NCI-H2107 (cell line): ENCODE measurements around the gene CYFIP1.

ENCODE experiments used
- DNase-seq: peaks from one replicate; lab custom pipeline; 2025; lab: John Stamatoyannopoulos, UW

Gene CYFIP1

DNA sequence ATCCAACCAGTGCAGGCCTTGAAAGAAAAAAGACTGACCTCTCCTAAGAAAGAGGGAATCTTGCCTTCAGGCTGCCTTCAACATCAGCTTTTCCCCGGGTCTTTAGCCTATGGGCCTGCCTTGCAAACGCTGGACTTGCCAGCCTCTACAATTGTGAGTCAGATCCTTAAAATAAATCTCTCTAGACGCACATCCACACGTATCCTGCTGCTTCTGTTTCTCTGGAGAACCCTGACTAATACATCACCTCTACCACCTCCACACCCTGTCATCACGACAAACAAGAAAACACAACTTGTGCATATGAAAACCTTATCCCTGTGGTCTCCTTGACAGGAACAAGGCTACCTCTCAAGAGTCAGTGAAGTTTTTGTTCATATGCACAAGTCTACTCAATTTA, 11.8 kb downstream of the CYFIP1 start:
- DNase-seq = no peak

DNA sequence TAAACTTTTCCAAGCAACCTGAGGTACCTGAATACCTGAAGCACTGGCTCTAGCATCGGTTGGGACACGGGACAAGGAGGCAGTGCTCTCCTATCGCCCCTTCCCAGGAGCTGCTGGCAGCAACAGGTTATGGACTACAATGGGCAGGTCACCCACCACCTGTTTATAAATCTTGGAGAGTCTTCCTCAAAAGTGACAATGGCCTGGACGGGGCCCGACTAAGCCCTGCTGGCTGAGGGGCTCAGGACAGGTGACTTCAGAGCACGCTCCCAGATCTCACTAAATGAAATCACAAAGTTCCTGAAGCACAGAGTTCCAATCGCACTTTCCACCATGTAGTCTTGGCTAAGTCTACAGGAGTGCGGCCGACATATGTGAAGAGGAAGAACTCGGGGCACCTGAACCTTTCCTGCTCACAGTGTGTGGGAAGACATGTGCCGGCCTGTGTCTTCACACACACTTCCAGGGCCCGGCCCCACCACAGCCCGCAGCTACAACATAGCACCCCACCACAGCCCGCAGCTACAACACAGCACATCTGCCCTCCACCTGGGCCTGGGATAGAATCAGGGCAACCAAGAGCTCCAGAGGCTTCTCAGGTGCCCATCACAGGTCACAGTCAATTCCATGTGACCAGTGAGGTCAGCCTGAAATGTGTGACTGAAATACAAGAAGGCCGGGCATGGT, 12.9 kb downstream of the CYFIP1 start:
- DNase-seq = no peak

DNA sequence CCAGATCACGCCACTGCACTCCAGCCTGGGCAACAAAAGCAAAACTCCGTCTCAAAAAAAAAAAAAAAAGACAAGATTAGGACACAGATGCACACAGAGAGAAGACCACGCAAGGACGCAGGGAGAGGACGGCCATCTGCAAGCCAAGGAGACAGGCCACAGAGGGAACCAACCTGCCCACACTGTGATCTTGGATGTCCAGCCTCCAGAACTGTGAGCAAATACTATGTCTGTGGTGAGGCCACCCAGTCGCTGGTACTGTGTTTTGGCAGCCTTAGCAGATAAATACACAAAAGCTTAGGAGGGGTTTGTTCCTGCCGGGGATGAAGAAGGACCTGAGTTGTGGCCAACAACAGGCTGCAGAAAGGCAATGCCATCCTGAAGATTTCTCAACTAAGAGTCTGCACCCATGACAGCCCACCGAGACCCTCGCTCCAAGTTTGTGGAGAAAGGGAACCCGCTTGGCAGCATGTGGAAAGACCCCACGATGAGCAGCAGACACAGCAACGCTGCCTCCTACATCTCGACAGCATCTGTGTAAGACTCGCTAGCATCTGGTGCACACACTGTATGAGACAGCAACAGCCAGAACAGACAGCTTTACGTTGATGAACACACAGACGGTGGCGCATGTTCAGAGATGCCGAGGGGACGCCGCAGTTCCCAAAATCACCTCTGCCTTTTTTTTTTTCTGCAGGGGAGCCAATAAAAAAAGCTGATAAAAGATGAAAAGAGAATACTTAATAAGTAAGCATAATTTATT, 13.7 kb downstream of the CYFIP1 start:
- no peak for DNase-seq

DNA sequence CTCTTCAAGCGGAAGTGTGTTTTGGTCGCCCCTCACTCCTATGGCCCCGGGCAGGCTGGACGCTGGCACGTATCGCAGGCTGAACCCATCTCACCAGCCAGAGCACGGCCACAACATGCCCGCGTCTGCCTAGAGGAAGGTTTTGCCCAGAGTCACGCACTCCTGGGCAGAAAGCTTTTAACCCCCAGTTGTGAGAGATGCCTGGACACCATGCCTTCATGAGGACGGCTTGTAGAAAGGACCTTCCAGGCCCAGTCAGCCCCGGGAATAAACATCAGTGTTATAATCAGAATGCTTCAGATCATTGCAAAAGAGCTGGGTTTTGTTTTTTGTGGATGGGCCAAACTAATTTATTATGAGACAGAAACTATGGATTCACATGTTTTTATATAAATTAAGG, 16.5 kb downstream of the CYFIP1 start:
- no peak for DNase-seq

DNA sequence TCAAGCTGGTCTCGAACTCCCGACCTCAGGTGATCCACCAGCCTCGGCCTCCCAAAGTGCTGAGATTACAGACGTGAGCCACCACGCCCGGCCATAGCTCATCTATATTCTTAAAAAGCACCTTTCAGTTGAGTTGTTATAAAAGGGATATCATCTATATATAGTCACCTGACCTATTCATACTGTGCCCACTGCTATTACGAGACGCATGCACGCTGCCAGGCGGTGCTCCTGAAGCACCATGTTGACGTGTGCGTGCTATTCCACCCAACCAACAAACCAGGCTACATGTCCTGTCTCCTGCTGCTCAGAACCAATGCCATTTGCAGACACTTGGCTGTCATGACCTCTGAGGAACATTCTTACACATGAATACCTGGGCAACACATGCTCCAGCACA, 17.6 kb downstream of the CYFIP1 start:
- DNase-seq = no peak

DNA sequence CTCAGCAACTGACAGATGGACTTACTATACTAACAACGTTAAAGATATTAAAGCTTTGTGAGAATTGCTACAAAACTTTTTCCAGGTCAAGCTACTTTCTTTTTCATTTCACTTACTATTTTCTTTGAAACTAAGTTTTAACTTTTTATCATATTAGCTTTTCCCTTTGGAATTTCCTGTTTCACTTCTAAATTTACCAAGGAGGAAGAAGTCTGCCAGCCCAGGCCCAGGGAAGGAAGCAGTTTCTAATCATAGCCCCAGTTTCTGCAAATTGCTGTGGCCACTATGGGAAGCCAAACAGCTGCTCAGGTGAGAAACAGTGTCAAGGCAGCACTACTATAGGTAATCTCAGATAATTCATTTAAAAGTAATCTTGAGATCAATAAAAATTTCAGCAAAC, 18.4 kb downstream of the CYFIP1 start:
- no peak for DNase-seq

DNA sequence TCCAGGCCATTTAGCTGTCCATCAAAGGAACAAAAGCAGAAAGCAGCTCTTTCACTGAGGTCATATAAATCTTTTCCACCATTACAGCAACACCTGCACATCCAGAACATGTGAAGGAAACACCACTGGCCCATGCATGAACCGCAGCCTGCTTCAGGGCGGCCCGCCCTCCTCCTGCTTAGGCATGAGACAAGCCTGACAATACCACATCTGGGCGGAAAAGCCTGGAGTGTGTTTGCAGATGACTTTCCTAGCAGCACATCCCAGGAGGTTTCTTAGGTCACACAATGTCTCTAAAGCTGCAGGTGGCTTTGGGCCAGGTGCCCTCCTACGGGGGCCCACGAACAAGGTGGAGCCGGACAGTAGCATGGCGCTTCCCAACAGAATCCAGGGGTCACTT, 19.6 kb downstream of the CYFIP1 start:
- DNase-seq = no peak

DNA sequence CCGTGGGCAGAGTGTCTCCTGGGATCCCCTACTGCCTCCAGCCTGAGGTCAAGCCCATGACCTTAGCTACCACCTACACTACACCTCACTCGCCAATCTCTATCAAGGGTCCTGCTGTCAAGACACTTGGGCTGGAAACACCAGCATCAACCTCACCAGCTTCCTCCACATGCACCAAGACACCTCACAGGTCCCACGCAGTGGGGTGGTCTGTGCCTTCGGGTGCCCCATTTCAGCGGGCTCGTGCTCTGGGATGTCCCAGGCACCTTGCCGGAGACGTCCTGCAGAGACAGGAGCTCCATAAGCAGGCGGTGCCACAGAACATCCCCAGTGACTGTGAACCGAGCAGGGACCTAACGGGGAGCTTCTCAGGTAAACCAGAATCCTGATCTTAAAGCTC, 20.0 kb downstream of the CYFIP1 start:
- DNase-seq = no peak

DNA sequence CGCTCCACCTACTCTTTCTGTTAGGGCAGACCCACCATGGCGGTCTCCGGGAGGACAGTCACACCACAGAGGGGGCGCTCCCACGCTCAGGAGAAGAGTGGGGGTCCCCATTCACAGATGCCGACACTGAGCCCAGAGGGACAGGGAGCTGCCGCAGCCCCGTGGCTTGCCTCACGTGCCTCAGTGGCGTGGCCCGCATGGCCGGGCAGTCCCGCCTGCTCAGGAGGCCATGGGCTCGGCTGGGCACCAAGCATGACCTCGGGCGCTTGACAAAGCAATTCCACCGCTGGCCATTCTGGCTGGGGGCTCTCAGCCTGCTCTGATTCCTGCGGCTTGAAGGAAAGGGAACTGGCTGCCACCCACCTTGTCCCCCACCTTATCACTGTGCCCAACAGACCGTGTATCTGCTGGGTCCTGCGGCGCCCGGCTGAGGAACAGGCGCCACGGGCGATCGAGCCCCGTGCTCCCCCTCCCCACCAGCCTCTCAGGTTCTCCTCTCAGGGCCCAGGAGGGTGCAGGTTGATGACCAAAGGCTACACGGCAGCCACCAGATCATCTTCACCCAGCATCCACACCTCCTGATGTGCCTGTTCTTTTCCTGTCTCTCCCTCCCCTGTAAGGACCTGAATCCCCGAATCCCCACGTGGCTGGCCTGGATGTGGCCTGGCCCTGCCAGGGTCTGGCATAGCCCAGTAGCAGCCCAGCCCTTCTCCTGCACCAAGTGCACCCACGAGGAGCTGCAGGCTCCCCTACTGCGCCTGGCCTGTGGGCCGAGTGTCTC, 20.7 kb downstream of the CYFIP1 start:
- no peak for DNase-seq

DNA sequence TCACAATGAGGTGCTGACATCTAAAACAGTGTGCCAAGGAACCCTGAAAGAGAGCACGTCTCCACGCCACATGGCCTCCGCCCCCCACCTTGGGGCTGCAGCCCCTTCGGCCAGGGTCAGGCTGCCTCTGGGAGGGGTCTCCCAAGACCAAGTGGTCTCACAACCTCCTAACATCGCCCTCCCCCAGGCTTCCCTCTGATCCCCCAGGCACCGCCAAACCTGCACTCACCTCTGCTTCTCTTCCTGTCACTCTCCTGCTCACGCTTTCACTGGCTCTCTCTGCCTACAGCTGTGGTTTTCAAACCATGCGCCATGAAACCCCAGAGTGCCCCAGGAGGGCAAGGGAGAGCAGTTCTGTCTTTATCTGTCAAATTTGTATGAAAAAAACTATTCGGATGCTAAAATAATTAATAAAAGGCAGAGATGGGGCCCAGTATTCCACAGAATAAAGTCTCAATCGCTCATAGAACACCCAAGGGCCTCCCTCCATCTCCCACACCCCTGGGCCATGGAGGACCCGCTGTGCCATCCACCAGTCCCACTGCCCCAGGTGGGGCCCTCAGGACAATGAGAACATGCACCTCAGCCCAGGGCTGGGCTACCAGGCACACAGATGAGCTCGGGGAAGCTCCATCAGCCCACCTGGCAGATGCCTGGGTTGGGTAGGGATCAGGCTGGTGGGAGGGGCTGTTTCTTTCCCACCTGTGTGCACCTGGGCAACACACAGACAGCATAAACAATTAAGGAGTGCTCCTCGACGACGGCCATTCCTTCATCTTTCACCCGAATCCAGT, 21.5 kb downstream of the CYFIP1 start:
- no peak for DNase-seq

DNA sequence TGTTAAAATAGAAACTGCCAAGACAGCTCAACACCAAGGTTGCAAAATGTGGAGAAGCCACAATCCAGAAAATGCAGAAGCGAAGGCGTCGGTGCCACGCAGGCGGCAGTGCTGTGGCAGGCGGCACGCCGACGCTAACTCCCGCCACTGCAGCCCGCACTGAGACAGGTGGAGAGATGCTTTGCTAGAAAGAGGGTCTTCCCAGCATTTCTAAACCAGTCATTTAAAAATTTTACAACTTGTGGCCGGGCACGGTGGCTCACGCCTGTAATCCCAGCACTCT, 23.2 kb downstream of the CYFIP1 start:
- no peak for DNase-seq

DNA sequence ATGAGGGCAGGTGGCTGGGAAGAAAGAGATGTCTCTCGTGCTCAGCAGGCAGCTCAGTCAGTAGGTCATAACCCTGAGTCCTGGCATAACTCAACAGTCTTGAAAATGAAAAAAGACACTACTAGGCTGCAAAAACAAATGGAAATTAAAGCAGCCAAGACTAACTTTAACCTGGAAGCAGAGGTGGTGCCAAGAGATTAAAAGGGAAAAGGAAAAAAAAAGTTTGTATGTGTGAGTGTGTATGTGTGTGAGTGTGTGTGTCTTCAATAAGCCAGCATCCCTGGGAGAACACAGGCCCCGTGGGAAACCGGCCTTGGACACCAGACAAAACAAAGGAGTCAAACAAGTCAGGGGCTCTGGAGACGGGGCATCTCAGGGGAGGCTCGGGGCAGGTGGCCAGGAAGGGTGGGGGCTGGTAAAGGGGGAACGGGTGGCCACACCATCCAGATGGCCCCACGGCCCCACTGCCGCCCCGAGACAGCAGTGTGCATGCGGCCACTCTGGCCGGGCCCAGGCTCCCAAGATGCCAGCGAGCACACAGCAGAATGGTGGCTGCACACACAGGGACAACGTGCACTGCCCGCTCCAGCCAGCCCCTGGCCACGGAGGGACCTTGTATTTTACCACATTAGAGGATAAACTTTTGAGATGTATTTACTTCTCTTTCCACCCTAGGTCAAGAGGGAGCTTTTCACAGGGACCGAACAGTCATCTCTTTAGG, 23.8 kb downstream of the CYFIP1 start:
- no peak for DNase-seq

DNA sequence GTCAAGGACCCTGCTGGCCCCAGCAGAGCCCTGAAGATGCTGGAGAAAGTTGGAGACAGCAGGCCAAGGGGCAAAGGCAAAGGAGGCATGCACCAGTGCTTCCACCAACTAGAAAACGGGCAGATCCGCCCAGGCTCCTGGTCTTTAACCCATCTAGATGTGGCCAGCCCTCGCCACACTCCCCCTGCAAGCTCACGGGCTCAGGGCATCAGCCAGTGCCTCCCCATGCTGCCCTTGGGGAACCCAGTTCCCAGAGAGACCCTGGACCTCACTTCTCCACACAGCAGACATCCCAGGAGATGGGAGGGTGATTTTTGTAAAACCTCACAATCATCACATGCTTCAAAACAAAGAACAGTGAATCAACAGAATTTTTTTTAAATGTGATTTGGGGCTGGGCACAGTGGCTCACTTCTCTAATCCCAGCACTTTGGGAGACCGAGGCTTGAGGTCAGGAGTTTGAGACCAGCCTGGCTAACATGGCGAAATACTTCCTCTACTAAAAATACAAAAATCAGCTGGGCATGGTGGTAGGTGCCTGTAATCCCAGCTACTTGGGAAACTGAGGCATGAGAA, 24.5 kb downstream of the CYFIP1 start:
- DNase-seq = no peak

DNA sequence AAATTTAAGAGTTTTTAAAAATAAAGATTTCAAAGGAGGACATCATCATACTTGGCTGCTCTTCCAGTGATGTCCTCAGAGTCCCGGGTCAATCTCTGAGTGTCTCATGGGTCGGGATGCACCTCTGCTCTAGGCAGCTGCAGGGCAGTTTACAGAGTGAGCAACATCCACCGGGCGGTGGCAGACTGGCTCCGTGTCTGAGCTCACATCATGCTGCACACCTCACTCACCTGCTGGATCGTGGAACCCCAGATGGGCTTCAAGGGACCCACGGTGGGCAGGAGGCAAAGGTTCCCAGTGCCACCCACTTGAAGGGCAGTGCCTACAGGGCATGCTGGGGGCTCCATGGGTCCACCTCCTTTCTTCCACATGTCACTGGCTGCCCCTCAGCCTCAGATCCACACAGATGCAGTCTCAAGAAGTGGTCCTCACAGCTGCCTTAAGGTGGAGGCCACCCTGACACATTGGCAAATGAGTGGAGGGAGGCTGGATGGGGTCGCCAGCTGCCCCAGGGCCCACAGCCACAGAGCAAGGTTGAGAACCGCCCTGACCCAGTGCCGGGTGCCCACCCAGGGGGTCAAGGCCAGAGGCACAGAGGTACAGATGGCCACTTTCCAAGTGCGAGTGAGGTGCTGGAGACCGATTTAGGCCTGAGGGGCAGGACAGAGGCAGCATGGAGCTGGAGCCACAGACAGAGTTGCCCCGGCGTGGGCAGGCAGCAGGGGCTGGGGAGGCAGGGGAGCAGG, 25.2 kb downstream of the CYFIP1 start:
- no peak for DNase-seq

DNA sequence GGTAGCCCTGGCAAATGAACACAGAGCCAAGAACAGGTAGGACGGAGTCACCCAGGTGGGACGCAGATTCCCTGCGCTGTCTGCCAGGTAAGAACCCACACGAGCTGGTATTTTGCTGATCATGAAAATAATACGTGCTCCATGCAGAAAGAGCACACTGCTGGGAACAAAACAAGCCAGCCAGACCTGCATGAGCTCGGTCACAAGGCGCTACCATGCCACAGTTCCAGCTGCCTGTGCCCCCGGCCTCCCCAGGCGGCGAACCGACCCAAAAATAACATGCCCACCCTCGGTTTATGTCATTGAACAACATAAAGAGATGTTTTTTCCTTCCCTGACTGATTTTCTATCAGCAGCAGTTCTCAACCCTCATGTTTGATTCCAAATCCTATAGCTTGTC, 25.8 kb downstream of the CYFIP1 start:
- DNase-seq = no peak

DNA sequence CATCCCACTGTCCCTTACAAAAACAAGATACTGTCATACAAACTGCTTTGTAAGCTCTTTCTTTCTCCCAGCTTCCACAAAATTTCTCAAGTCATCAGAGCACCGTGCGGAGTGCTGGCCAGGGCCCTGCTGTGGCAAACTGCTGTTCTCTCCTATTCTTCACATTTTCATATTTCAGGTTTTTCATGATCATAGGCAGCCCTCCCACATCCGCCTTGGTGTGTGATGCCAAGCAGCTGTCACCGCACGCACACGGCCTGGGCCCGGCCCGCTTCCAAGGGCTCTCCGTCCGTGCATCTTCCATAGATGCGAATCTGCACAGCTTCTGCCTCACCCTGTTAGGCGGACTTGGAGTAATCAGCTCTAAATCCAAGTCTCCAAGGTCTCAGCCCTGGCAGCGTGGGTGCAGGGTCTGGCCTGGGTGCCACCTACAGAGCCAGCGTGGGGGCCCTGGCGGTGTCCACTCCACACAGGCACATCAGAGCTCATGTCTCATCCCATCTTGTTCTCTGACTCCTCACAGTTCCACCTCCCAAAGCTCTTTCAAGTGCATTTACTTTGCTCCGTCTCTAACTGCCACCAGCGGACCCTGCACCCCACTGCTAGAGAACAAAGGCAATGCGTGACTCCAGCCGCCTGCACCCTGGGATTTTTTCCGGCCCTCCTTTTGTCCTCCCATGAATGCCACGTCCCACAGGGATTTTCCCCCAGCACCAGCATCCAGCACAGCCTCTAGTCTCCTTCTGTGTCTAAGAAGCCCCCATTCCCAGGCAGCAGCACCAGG, 27.2 kb downstream of the CYFIP1 start:
- no peak for DNase-seq

DNA sequence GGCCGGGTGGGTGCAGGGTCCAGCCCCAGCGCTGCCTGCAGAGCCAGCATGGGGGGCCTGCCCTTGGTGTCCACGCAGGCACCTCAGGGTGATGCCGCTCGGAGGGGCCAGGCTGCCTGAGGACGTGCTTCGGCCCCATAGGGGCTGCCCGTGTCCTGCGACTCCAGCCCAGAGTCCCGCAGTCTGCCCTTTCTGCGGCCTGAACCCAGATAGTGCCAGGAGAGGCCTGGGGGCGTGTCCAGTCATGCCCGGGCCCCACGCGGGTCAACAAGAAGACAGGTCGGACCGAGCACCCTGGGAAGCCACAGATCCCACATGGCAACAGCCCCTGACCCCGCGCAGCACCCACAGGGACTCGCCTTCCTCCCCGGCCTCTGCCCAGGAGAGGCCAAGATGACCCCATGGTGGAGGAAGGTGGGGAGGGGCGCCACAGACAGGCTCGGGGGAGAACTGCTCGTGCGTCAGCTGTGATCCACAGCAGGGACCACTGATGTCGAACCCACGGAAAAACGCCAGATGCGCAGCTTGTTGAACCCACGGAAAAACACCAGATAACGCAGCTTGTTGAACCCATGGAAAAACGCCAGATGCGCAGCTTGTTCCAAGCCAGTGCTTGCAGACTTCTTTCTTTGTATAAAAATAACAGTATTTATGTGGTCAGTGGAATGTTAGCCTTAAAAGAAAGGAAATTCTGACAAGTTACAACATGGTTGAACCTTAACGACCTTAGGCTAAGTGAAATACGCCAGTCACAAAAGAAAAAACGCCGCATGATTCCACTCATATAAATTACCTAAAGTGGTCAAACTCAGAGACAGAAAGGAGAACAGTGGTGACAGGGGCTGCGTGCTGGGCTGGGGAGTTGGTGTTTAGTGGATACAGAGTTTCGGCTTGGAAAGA, 28.5 kb downstream of the CYFIP1 start:
- no peak for DNase-seq

DNA sequence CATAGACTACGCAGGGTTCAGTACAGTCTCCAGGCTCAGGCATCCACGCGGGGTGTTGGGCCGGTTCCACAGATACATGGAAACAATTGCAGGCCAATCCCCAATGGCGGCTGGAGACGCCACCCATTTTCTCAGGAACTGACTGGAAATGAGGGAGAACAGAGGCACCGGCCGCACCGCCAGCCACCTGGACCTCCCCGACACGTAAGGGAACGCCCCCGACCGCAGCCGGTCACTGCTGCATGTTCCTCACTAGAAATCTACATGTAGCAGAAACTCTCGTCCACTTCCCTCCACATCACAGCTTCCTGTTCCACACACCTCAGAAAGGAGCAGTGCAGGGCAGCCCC, 29.2 kb downstream of the CYFIP1 start:
- DNase-seq = no peak
